ENCODE data around the gene CENPV. TPM values are rescaled to one million over a fixed set of nuclear protein-coding genes. Genes with fewer than 3 reads are reported as not detected.
A peak's percentile ranks its signal among the peaks of the same experiment; 100 is the strongest.

The CENPV gene
- total RNA-seq, 4 donors from 2014 or later: 0.70 to 3.7 (median 1.8) TPM

DNA sequence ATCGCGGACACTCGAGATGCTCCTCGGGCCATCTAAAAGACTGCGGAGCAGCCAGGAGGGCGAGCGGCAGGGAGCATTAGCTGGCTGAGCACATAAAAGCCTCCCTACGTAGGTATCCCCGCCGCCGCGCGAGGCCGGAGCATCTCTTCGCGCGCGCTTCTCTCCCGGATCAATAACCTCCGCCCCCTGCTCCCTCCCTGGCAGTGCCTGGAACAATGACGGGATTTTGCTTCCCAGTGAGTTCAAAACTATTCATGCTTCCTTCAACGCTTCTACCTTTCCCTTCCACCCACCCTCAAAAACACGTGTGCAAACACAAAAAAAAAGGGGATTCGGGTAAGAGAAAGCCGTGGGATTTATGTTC is 984 bp downstream of the CENPV start:
- H3K4me3 ChIP-seq: peak overlapping the region; percentile 77
- H3K27ac ChIP-seq: no peak overlapping the region
- no peaks in the 10 kb centered on the region for H3K9me3 ChIP-seq
- H3K4me1 ChIP-seq: peaks cover 17% of the 10 kb centered on the region
- TF ChIP-seq POLR2A (IDR thresholded peaks at IDR 0.05) (no peak), POLR2AphosphoS5 (IDR thresholded peaks at IDR 0.05) (no peak), EP300 (IDR thresholded peaks at IDR 0.05) (no peak)
- TF ChIP-seq, protein P1, sequence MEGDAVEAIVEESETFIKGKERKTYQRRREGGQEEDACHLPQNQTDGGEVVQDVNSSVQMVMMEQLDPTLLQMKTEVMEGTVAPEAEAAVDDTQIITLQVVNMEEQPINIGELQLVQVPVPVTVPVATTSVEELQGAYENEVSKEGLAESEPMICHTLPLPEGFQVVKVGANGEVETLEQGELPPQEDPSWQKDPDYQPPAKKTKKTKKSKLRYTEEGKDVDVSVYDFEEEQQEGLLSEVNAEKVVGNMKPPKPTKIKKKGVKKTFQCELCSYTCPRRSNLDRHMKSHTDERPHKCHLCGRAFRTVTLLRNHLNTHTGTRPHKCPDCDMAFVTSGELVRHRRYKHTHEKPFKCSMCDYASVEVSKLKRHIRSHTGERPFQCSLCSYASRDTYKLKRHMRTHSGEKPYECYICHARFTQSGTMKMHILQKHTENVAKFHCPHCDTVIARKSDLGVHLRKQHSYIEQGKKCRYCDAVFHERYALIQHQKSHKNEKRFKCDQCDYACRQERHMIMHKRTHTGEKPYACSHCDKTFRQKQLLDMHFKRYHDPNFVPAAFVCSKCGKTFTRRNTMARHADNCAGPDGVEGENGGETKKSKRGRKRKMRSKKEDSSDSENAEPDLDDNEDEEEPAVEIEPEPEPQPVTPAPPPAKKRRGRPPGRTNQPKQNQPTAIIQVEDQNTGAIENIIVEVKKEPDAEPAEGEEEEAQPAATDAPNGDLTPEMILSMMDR (IDR thresholded peaks at IDR 0.05): no peak
- DNase-seq (ENCODE audit: low spot score in 2 of 2): peak in 1 of 2 donors; percentile 69
- 1% methylated on average over 25 of the region's 25 CpGs for WGBS
- peaks cover 12% of the 10 kb centered on the region for H3K27me3 ChIP-seq
- H3K36me3 ChIP-seq: peaks cover 6% of the 10 kb centered on the region

DNA sequence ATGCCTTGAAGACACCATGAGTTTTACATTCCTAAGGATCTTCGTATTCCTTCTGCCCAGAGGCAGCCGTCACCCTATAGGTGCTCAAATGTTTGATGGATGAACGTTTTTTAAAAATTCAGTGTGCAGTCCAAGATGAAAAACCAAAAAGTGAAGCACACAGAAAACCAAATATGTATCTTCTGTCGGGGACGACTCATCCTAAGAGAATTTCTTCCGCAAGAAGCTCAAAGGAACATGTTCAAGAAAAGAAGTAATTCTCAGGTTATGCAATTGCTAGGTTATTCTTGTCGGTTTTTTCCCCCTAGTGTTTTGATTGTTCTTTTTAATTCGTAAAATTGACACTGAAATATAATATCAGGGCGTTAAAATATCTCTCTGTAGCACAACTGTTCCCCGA is 1.4 kb downstream of the CENPV start:
- H3K27ac ChIP-seq: no peak overlapping the region
- 41% methylated on average over 10 of the region's 10 CpGs for WGBS
- peak overlapping the region; percentile 77 for H3K4me3 ChIP-seq
- H3K4me1 ChIP-seq: peaks cover 17% of the 10 kb centered on the region
- DNase-seq (ENCODE audit: low spot score in 2 of 2): no peak
- no peaks in the 10 kb centered on the region for H3K9me3 ChIP-seq
- no peak for TF ChIP-seq POLR2A (IDR thresholded peaks at IDR 0.05)
- no peak for TF ChIP-seq POLR2AphosphoS5 (IDR thresholded peaks at IDR 0.05)
- no peak for TF ChIP-seq EP300 (IDR thresholded peaks at IDR 0.05)
- TF ChIP-seq, protein P1 (IDR thresholded peaks at IDR 0.05): no peak
- H3K27me3 ChIP-seq: peaks cover 12% of the 10 kb centered on the region
- H3K36me3 ChIP-seq: peaks cover 6% of the 10 kb centered on the region

DNA sequence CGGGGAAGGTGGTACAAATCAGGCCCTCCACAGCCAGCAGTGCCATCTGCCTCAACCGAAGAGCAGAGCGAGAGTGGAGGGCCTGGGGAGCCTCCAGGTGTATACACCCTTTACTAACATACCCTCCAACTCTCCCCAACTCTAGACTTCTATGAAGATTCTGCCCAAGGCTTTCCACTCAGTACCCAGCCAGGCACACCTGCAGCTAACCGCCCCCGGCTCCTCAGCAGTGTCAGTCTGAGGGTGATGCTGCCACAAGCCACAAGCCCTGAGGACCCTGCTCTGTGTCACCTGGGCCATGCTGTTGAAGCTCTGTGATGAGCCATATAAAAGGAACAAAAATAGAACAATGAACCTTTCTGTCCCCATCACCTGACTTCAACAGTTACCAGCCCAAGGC is 3.8 kb downstream of the CENPV start:
- Histone ChIP-seq H3K27ac (no peak overlapping the region), H3K27me3 (peaks cover 12% of the 10 kb centered on the region), H3K36me3 (peaks cover 6% of the 10 kb centered on the region), H3K9me3 (no peaks in the 10 kb centered on the region), H3K4me3 (no peak overlapping the region), H3K4me1 (peaks cover 17% of the 10 kb centered on the region)
- WGBS: 97% methylated on average over 5 of the region's 5 CpGs
- DNase-seq (ENCODE audit: low spot score in 2 of 2): peak in 1 of 2 donors; percentile 66
- TF ChIP-seq, protein P1 (IDR thresholded peaks at IDR 0.05): no peak
- TF ChIP-seq EP300 (IDR thresholded peaks at IDR 0.05) (no peak), POLR2AphosphoS5 (IDR thresholded peaks at IDR 0.05) (no peak), POLR2A (IDR thresholded peaks at IDR 0.05) (no peak)

DNA sequence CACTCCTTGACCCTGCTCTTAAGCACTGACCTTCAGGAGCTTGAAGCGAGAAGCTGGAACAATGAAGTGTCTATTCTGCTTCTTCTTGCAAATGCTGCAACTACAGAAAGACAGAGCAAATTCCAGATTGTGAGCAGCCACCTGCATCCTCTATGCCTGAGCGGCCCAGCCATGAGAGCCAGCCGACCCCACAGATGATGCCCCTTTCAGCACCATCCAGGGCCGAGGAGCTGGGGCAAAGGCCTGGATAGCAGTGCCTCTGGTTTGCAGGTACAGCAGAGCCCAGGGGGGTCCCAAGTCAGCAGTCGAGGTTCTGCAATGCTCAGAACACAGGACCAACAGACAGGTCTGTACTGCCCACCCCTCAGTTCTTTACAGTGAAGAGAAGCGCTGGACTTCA is 4.7 kb downstream of the CENPV start:
- Histone ChIP-seq H3K36me3 (peaks cover 14% of the 10 kb centered on the region), H3K4me3 (no peak overlapping the region), H3K4me1 (peaks cover 15% of the 10 kb centered on the region), H3K27me3 (peaks cover 12% of the 10 kb centered on the region), H3K9me3 (no peaks in the 10 kb centered on the region), H3K27ac (no peak overlapping the region)
- peak in 1 of 2 donors; percentile 60 for DNase-seq (ENCODE audit: low spot score in 2 of 2)
- 88% methylated on average over 1 of the region's 6 CpGs for WGBS
- TF ChIP-seq POLR2A (IDR thresholded peaks at IDR 0.05): no peak
- no peak for TF ChIP-seq EP300 (IDR thresholded peaks at IDR 0.05)
- TF ChIP-seq POLR2AphosphoS5 (IDR thresholded peaks at IDR 0.05): no peak
- TF ChIP-seq, protein P1 (IDR thresholded peaks at IDR 0.05): no peak

DNA sequence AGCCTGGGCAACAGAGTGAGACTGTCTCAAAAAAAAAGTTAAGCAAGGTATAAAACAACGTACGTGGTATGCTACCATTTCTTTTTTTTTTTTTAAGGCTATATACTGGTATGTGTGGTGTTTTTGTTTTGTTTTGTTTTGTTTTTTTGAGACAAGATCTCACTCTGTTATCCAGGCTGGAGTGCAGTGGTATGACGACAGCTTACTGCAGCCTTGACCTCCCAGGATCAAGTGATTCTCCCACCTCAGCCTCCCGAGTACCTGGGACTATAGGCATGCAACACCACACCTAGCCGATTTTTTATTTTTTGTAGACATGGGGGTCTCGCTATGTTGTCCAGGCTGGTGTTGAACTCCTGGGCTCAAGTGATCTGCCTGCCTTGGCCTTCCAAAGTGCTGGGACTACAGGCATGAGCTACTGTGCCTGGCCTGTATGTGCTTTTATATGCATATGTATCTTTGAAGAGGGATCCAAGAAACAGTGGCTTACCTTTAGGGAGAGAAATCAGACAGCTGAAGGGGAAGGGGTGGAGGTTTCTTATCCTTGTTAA is 6.5 kb downstream of the CENPV start:
- TF ChIP-seq POLR2A (IDR thresholded peaks at IDR 0.05) (no peak), EP300 (IDR thresholded peaks at IDR 0.05) (no peak), POLR2AphosphoS5 (IDR thresholded peaks at IDR 0.05) (no peak)
- TF ChIP-seq, protein P1 (IDR thresholded peaks at IDR 0.05): no peak
- H3K27ac ChIP-seq: no peak overlapping the region
- no peaks in the 10 kb centered on the region for H3K27me3 ChIP-seq
- peaks cover 25% of the 10 kb centered on the region for H3K36me3 ChIP-seq
- no peak overlapping the region for H3K4me3 ChIP-seq
- H3K9me3 ChIP-seq: no peaks in the 10 kb centered on the region
- 84% methylated on average over 6 of the region's 6 CpGs for WGBS
- H3K4me1 ChIP-seq: no peaks in the 10 kb centered on the region
- DNase-seq (ENCODE audit: low spot score in 2 of 2): no peak
